Esophagus muscularis mucosa (tissue), 3 donors: Measurements from ENCODE around the gene KRTAP4-5.

ENCODE experiments used
- POLR2A ChIP-seq: fragments of 450-650 bp; IDR thresholded peaks from one replicate; pipeline ENCODE4 v1.6.1; 2017; ENCODE audit warnings: antibody characterized with exemption, moderate library complexity, mild to moderate bottlenecking, low read depth
- POLR2AphosphoS5 ChIP-seq, 2 donors: sonication (generic); formaldehyde crosslinking; IDR thresholded peaks; one replicate each; pipeline ENCODE4 v1.6.1; 2017; ENCODE audit warnings: antibody characterized with exemption in 2 of 2
- TF ChIP-seq, protein P1 (sequence below), 3 experiments: fragments of 200-600 bp in 2 of 3; fragments of 450-650 bp in 1 of 3; sonication (generic) in 2 of 3; IDR thresholded peaks; one replicate each; pipeline ENCODE4 v1.5.1; 2017 to 2019; ENCODE audit warnings: antibody characterized with exemption in 3 of 3, mild to moderate bottlenecking in 2 of 3, moderate library complexity in 1 of 3

DNA sequence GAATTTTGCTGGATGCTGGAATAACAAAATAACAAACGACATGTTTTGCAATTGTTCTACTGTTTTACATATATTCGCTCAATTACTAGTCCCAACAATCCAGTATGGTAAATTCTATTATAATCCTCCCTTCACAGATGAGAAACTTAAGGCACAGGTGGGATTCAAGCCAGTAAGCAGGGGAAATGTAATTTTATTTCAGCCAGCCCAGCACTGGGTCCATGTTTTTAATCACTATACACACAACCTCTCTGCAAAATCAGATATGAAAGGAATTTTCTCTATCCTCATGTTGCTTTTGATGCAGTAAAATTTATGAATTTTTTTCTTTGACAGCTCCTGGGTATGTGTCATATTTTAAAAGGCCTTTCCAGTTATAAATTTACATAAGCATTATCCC is 4.4 kb downstream of the KRTAP4-5 start:
- TF ChIP-seq, protein P1, sequence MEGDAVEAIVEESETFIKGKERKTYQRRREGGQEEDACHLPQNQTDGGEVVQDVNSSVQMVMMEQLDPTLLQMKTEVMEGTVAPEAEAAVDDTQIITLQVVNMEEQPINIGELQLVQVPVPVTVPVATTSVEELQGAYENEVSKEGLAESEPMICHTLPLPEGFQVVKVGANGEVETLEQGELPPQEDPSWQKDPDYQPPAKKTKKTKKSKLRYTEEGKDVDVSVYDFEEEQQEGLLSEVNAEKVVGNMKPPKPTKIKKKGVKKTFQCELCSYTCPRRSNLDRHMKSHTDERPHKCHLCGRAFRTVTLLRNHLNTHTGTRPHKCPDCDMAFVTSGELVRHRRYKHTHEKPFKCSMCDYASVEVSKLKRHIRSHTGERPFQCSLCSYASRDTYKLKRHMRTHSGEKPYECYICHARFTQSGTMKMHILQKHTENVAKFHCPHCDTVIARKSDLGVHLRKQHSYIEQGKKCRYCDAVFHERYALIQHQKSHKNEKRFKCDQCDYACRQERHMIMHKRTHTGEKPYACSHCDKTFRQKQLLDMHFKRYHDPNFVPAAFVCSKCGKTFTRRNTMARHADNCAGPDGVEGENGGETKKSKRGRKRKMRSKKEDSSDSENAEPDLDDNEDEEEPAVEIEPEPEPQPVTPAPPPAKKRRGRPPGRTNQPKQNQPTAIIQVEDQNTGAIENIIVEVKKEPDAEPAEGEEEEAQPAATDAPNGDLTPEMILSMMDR (IDR thresholded peaks at IDR 0.05) = no peak
- TF ChIP-seq POLR2A (no peak), POLR2AphosphoS5 (IDR thresholded peaks at IDR 0.05) (no peak)
